Measurements from ENCODE around the gene PDE6H. TPM values are rescaled to one million over a fixed set of nuclear protein-coding genes. Genes with fewer than 3 reads are reported as not detected.

PDE6H gene
- total RNA-seq, 1 experiment from 2014 or later: not detected

- no peak for ATAC-seq
- ChIA-PET POLR2A (ENCODE audit: unreplicated experiment) (no interaction called here), CTCF (no interaction called here)
- Histone ChIP-seq H3K36me3 (ENCODE audit: low read depth, low read length) (no peaks in the 10 kb centered on the region), H3K9me3 (ENCODE audit: low read length) (no peaks in the 10 kb centered on the region), H3K9ac (ENCODE audit: low read length) (no peak overlapping the region), H3K27me3 (ENCODE audit: low read length) (peaks cover 16% of the 10 kb centered on the region), H3K79me2 (ENCODE audit: low read length) (no peaks in the 10 kb centered on the region), H2AFZ (ENCODE audit: low read length) (no peak overlapping the region), H3K9me2 (replicated peaks; ENCODE audit: low read length) (no peaks in the 10 kb centered on the region), H3K4me2 (ENCODE audit: low read length) (peak overlapping the region; percentile 40; the same call in 1 of the 2 replicates), H3K4me1 (ENCODE audit: insufficient read depth, low read length) (peaks cover 12% of the 10 kb centered on the region), H3F3A (ENCODE audit: low read length, unreplicated experiment) (no peaks in the 10 kb centered on the region), H4K20me1 (ENCODE audit: low read length) (no peaks in the 10 kb centered on the region), H3K4me3 (ENCODE audit: low read length) (no peak overlapping the region), H3K27ac (ENCODE audit: low read length) (peak overlapping the region; percentile 52)
- no peak for TF ChIP-seq EZH2 (IDR thresholded peaks at IDR 0.05; ENCODE audit: low read length, unreplicated experiment)
- TF ChIP-seq EZH2phosphoT487 (IDR thresholded peaks at IDR 0.05; ENCODE audit: borderline replicate concordance, low read length): no peak
- TF ChIP-seq CTCF (conservative IDR thresholded peaks at IDR 0.05; ENCODE audit: low read depth, low read length): no peak
- intact Hi-C loops (cut with micrococcal nuclease): no loop called here
- no peak for DNase-seq
- BruUV-seq (replicated peaks): no TSS peak
Measured at GRCh38 chr12:14999021-14999694, 26.3 kb downstream of the PDE6H start.

DNA sequence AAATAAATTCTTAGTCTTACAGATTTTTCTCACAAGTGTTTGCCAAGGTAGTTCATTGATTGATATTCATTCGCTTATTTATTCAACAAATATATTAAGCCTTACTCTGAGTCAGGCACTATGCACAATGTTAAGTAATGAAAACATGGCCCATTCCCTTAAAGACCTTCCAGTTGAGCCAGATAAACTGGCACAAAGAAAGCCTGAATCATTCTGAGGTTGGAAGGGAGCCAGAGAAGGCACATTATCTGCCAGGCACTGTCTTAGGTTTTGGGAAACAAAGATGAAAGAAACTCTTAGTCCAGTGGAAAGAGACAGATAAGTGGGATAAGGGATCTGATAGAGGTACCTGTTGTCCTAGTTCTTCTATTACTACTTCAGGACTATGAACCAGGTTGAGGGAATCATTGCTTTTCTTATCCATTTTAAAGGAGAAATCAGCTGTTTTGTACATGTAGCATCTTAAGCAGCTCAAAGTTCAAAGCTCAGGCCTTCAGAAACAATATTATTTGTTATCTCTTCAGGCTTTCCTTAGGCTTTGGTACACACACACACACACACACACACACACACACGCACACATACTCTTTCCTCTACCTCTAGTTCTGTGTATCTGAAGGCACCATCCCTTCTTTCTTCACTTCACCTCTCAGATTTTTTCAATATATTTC, 27.0 kb downstream of the PDE6H start:
- Histone ChIP-seq H3K79me2 (ENCODE audit: low read length) (no peaks in the 10 kb centered on the region), H3K4me2 (ENCODE audit: low read length) (peak overlapping the region; percentile 40; the same call in 1 of the 2 replicates), H3K36me3 (ENCODE audit: low read depth, low read length) (no peaks in the 10 kb centered on the region), H3K9me3 (ENCODE audit: low read length) (no peaks in the 10 kb centered on the region), H3F3A (ENCODE audit: low read length, unreplicated experiment) (no peaks in the 10 kb centered on the region), H2AFZ (ENCODE audit: low read length) (no peak overlapping the region), H3K4me3 (ENCODE audit: low read length) (no peak overlapping the region), H3K9ac (ENCODE audit: low read length) (no peak overlapping the region), H3K27ac (ENCODE audit: low read length) (no peak overlapping the region), H3K27me3 (ENCODE audit: low read length) (peaks cover 22% of the 10 kb centered on the region), H3K4me1 (ENCODE audit: insufficient read depth, low read length) (peaks cover 12% of the 10 kb centered on the region), H3K9me2 (replicated peaks; ENCODE audit: low read length) (no peaks in the 10 kb centered on the region), H4K20me1 (ENCODE audit: low read length) (no peaks in the 10 kb centered on the region)
- DNase-seq (peak; percentile 81), ATAC-seq (peak; percentile 50)
- ChIA-PET POLR2A (ENCODE audit: unreplicated experiment) (no interaction called here), CTCF (no interaction called here)
- intact Hi-C loops (cut with micrococcal nuclease): no loop called here
- BruUV-seq (replicated peaks): no TSS peak
- no peak for TF ChIP-seq EZH2 (IDR thresholded peaks at IDR 0.05; ENCODE audit: low read length, unreplicated experiment)

DNA sequence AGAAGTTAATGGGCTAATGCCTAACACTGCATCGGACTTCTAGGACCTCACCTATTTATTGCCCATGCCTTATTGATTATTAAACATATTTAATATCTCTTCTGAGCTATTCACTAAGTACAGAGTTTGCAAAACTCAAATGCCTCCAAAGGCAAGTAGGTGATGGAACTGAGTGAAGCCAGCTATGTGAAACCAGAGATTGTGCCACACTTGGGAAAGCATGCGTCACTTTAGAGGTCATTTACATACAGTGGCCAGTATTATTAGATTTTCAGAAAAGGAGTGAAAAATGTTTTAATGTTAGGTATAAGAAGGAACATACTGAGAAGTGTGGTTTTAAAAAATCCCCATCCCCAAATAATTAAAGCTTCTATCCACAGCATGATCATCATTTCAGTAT, 27.7 kb downstream of the PDE6H start:
- Histone ChIP-seq H3K9ac (ENCODE audit: low read length) (no peak overlapping the region), H3K4me2 (ENCODE audit: low read length) (no peak overlapping the region), H3K27me3 (ENCODE audit: low read length) (peaks cover 28% of the 10 kb centered on the region), H3K79me2 (ENCODE audit: low read length) (no peaks in the 10 kb centered on the region), H3K9me2 (replicated peaks; ENCODE audit: low read length) (no peaks in the 10 kb centered on the region), H2AFZ (ENCODE audit: low read length) (no peak overlapping the region), H3K4me3 (ENCODE audit: low read length) (no peak overlapping the region), H3K4me1 (ENCODE audit: insufficient read depth, low read length) (peaks cover 12% of the 10 kb centered on the region), H3K36me3 (ENCODE audit: low read depth, low read length) (no peaks in the 10 kb centered on the region), H3F3A (ENCODE audit: low read length, unreplicated experiment) (no peaks in the 10 kb centered on the region), H3K9me3 (ENCODE audit: low read length) (no peaks in the 10 kb centered on the region), H4K20me1 (ENCODE audit: low read length) (no peaks in the 10 kb centered on the region), H3K27ac (ENCODE audit: low read length) (no peak overlapping the region)
- POLR2A ChIA-PET (ENCODE audit: unreplicated experiment): no interaction called here
- BruUV-seq (replicated peaks): no TSS peak
- ATAC-seq: no peak
- TF ChIP-seq EZH2phosphoT487 (IDR thresholded peaks at IDR 0.05; ENCODE audit: borderline replicate concordance, low read length) (no peak), CTCF (conservative IDR thresholded peaks at IDR 0.05; ENCODE audit: low read depth, low read length) (no peak), EZH2 (IDR thresholded peaks at IDR 0.05; ENCODE audit: low read length, unreplicated experiment) (no peak)
- intact Hi-C loops (cut with micrococcal nuclease): no loop called here
- CTCF ChIA-PET: no interaction called here
- DNase-seq: no peak

All from PC-3 (cell line).